WTC11 (cell line): ENCODE measurements around the gene ARHGEF19.

Experiments
- ARID4B ChIP-seq: sonication (generic); formaldehyde crosslinking; IDR thresholded peaks from 2 replicates; pipeline ENCODE4 v1.8.0; 2023; ENCODE audit warnings: missing genetic modification reagents, mild to moderate bottlenecking, borderline replicate concordance
- ATF3 ChIP-seq: sonication (generic); formaldehyde crosslinking; conservative IDR thresholded peaks from 2 replicates; pipeline ENCODE4 v1.8.1; 2022; ENCODE audit warnings: mild to moderate bottlenecking, missing genetic modification reagents
- CTCF ChIP-seq: fragments of 200-600 bp; IDR thresholded peaks from 2 replicates; pipeline ENCODE4 v1.8.0; 2022; ENCODE audit warnings: antibody characterized with exemption
- FOXK1 ChIP-seq: sonication (generic); formaldehyde crosslinking; IDR thresholded peaks from 2 replicates; pipeline ENCODE4 v1.8.0; 2022; ENCODE audit warnings: mild to moderate bottlenecking, moderate library complexity, missing genetic modification reagents
- IRF1 ChIP-seq: sonication (generic); formaldehyde crosslinking; IDR thresholded peaks from 2 replicates; pipeline ENCODE4 v1.8.0; 2023; ENCODE audit warnings: missing genetic modification reagents
- JUN ChIP-seq: sonication (generic); formaldehyde crosslinking; IDR thresholded peaks from 2 replicates; pipeline ENCODE4 v1.8.0; 2023; ENCODE audit warnings: mild to moderate bottlenecking, missing genetic modification reagents
- MAX ChIP-seq: sonication (generic); formaldehyde crosslinking; IDR thresholded peaks from 2 replicates; pipeline ENCODE4 v1.8.0; 2022; ENCODE audit warnings: mild to moderate bottlenecking, missing genetic modification reagents
- MXD4 ChIP-seq: fragments of 250-450 bp; sonication (Bioruptor Pico); IDR thresholded peaks from 2 replicates; pipeline ENCODE4 v1.8.0; 2021; ENCODE audit warnings: mild to moderate bottlenecking, moderate library complexity, borderline replicate concordance
- SMAD4 ChIP-seq: sonication (generic); formaldehyde crosslinking; IDR thresholded peaks from 2 replicates; pipeline ENCODE4 v1.8.0; 2022; ENCODE audit warnings: mild to moderate bottlenecking, missing genetic modification reagents
- TEAD1 ChIP-seq: sonication (generic); formaldehyde crosslinking; IDR thresholded peaks from 2 replicates; pipeline ENCODE4 v1.8.0; 2022; ENCODE audit warnings: mild to moderate bottlenecking, missing genetic modification reagents
- TEAD4 ChIP-seq: sonication (generic); formaldehyde crosslinking; IDR thresholded peaks from 2 replicates; pipeline ENCODE4 v1.8.0; 2022; ENCODE audit warnings: mild to moderate bottlenecking, missing genetic modification reagents
- ZNF263 ChIP-seq: sonication (generic); formaldehyde crosslinking; IDR thresholded peaks from 2 replicates; pipeline ENCODE4 v1.8.1; 2022; ENCODE audit warnings: low read depth, mild to moderate bottlenecking, moderate library complexity, missing genetic modification reagents
- ZNF532 ChIP-seq: fragments of 250-450 bp; sonication (Bioruptor Pico); IDR thresholded peaks from 2 replicates; pipeline ENCODE4 v1.9.0; 2021; ENCODE audit warnings: mild to moderate bottlenecking, borderline replicate concordance

GRCh38 chr1:16184557-16185303 lies 27.7 kb downstream of the ARHGEF19 start:
- TF ChIP-seq ZNF263 (CRISPR knock-in tag) (no peak), JUN (CRISPR knock-in tag) (no peak), CTCF (no peak), SMAD4 (no peak), TEAD1 (CRISPR knock-in tag) (no peak), ATF3 (CRISPR knock-in tag) (no peak), TEAD4 (no peak), MAX (CRISPR knock-in tag) (no peak), IRF1 (CRISPR knock-in tag) (no peak), MXD4 (CRISPR knock-in tag) (no peak), ARID4B (CRISPR knock-in tag) (no peak), ZNF532 (CRISPR knock-in tag) (no peak), FOXK1 (no peak)
